WERI-Rb-1 (cell line): Measurements from ENCODE around the gene GET4.

Source experiments
- DNase-seq: peaks from one replicate; pipeline ENCODE4 v3.0.0-alpha.2; 2020
- H3K27ac ChIP-seq: fragments of 250-450 bp; sonication (Bioruptor Pico); 2 replicates; pipeline ENCODE4 v1.5.1; 2020; ENCODE audit warnings: mild to moderate bottlenecking, moderate library complexity
- H3K27me3 ChIP-seq: fragments of 250-450 bp; sonication (Bioruptor Pico); 2 replicates; pipeline ENCODE4 v1.5.1; 2021; ENCODE audit warnings: mild to moderate bottlenecking, low read depth, moderate library complexity; ENCODE audit not compliant: insufficient read depth, severe bottlenecking
- H3K36me3 ChIP-seq: fragments of 250-450 bp; sonication (Bioruptor Pico); 2 replicates; pipeline ENCODE4 v1.5.1; 2020; ENCODE audit warnings: mild to moderate bottlenecking, moderate library complexity
- H3K4me3 ChIP-seq: 2 replicates; pipeline ENCODE4 v1.5.1; 2011; ENCODE audit warnings: low read depth, mild to moderate bottlenecking, control low read depth, low read length
- H3K9me3 ChIP-seq: fragments of 250-450 bp; sonication (Bioruptor Pico); 2 replicates; pipeline ENCODE4 v1.5.1; 2021; ENCODE audit warnings: mild to moderate bottlenecking, moderate library complexity; ENCODE audit not compliant: severe bottlenecking
- CTCF ChIP-seq: IDR thresholded peaks from 2 replicates; pipeline ENCODE4 v1.5.1; 2011; ENCODE audit warnings: low read depth, mild to moderate bottlenecking, control low read depth, inconsistent platforms, low read length

Gene GET4

GRCh38 chr7:917255-918117 is 41.1 kb downstream of the GET4 start:
- DNase-seq: no peak
- TF ChIP-seq CTCF: no peak
- Histone ChIP-seq H3K36me3 (no peaks in the 10 kb centered on the region), H3K4me3 (no peak overlapping the region), H3K27ac (no peak overlapping the region), H3K27me3 (no peaks in the 10 kb centered on the region), H3K9me3 (no peaks in the 10 kb centered on the region)

- no peaks in the 10 kb centered on the region for H3K9me3 ChIP-seq
- no peaks in the 10 kb centered on the region for H3K36me3 ChIP-seq
- H3K4me3 ChIP-seq: no peak overlapping the region
- DNase-seq: no peak
- no peaks in the 10 kb centered on the region for H3K27me3 ChIP-seq
- TF ChIP-seq CTCF: no peak
- H3K27ac ChIP-seq: no peak overlapping the region
Measured at GRCh38 chr7:918118-918425, 41.7 kb downstream of the GET4 start.

- TF ChIP-seq CTCF: no peak
- DNase-seq: no peak
- Histone ChIP-seq H3K9me3 (no peaks in the 10 kb centered on the region), H3K4me3 (no peak overlapping the region), H3K27me3 (no peaks in the 10 kb centered on the region), H3K36me3 (no peaks in the 10 kb centered on the region), H3K27ac (no peak overlapping the region)
Measured at GRCh38 chr7:918441-919113, 42.2 kb downstream of the GET4 start.

GRCh38 chr7:919114-919442 is 42.7 kb downstream of the GET4 start:
- H3K9me3 ChIP-seq: no peaks in the 10 kb centered on the region
- no peak for DNase-seq
- no peaks in the 10 kb centered on the region for H3K36me3 ChIP-seq
- no peak overlapping the region for H3K4me3 ChIP-seq
- no peak for TF ChIP-seq CTCF
- H3K27ac ChIP-seq: no peak overlapping the region
- no peaks in the 10 kb centered on the region for H3K27me3 ChIP-seq

- H3K36me3 ChIP-seq: no peaks in the 10 kb centered on the region
- H3K27ac ChIP-seq: no peak overlapping the region
- no peaks in the 10 kb centered on the region for H3K9me3 ChIP-seq
- DNase-seq: no peak
- H3K27me3 ChIP-seq: no peaks in the 10 kb centered on the region
- no peak for TF ChIP-seq CTCF
- H3K4me3 ChIP-seq: no peak overlapping the region
Measured at GRCh38 chr7:919924-920341, 43.6 kb downstream of the GET4 start.
